GM12872 (cell line): Measurements from ENCODE around the gene SNRNP200.

ENCODE experiments used
- CTCF ChIP-seq: IDR thresholded peaks from 3 replicates; pipeline ENCODE4 v1.5.1; 2011; ENCODE audit warnings: low read depth, mild to moderate bottlenecking, low read length, moderate library complexity; ENCODE audit not compliant: insufficient read depth

Gene SNRNP200

DNA sequence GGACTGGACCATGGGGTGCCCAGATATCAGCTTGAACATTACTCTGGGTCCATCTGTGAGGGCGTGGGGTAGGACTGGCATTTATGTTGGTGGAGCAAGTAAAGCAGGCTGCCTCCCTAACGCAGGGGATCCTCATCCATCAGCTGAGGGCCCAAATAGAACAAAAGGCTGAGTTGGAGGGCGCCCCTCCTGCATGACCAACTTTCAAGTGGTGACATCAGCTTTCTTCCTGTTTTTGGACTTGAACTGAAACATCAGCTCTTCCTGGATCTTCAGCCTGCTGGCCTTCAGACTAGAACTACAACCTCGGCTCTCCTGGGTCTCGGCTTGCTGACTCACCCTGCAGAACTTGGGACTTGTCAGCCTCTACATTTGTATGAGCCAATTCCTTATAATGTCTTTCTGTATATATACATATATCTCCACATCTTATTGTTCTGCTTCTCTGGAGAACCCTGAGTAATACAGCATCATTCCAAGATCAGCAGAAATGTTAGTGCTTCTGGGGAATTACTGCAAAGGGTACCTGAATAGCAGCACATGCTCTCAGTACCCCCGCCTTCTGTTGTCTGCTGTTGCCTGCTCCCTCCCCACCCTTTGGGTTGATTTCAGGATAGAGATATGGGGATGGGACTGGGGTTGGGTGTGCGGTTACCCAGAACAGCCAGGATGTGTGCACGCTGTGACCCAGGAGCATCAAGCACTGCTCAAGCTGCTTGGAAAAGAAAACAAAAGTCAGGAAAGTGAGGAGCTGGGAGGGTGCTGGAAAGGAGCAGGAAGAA is 59.5 kb downstream of the SNRNP200 start:
- TF ChIP-seq CTCF = no peak

GRCh38 chr2:96243843-96244242 is 61.5 kb downstream of the SNRNP200 start:
- TF ChIP-seq CTCF = no peak

- TF ChIP-seq CTCF = no peak
Observed at GRCh38 chr2:96241900-96242611, 63.3 kb downstream of the SNRNP200 start.

GRCh38 chr2:96241227-96241626 is 64.1 kb downstream of the SNRNP200 start:
- peak; percentile 34; the same call in 2 of the 3 replicates for TF ChIP-seq CTCF

GRCh38 chr2:96240341-96241038 is 64.9 kb downstream of the SNRNP200 start:
- no peak for TF ChIP-seq CTCF

DNA sequence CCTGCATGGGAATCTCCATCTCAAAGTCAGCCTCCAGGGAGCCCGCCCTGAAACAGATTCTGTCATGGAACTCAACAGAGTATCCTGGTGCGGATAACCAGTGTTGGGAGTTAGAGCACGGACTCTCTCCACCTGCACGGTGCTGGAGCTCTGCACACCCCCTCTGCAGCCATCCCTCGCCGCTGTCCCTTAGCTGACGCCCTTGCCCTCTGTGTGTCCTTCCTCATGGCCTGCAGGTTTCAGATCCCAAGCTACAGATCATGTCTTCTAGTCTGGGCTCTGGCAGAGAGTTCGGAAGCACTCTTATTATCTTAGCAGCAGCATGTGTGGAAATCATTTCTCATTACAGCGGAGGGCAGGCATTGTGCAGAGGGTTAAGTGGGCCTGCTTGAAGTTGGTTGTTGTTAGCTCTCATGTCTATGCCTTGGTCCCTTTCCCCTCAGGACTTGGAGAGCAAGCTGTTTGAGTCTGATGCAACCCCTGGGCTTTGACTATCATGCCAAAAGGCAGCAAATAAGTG is 65.5 kb downstream of the SNRNP200 start:
- no peak for TF ChIP-seq CTCF

- no peak for TF ChIP-seq CTCF
Observed at GRCh38 chr2:96239091-96239490, 66.3 kb downstream of the SNRNP200 start.
